ENCODE data around the gene ENOPH1. TPM values are rescaled to one million over a fixed set of nuclear protein-coding genes. Genes with fewer than 3 reads are reported as not detected.
A peak's percentile ranks its signal among the peaks of the same experiment; 100 is the strongest.

Gene ENOPH1
- total and polyA plus RNA-seq, 2 of the 13 experiments (the other 11 are each of a cell fraction or from before 2014, with no cell fraction given) = 15.5 to 64.3 TPM

DNA sequence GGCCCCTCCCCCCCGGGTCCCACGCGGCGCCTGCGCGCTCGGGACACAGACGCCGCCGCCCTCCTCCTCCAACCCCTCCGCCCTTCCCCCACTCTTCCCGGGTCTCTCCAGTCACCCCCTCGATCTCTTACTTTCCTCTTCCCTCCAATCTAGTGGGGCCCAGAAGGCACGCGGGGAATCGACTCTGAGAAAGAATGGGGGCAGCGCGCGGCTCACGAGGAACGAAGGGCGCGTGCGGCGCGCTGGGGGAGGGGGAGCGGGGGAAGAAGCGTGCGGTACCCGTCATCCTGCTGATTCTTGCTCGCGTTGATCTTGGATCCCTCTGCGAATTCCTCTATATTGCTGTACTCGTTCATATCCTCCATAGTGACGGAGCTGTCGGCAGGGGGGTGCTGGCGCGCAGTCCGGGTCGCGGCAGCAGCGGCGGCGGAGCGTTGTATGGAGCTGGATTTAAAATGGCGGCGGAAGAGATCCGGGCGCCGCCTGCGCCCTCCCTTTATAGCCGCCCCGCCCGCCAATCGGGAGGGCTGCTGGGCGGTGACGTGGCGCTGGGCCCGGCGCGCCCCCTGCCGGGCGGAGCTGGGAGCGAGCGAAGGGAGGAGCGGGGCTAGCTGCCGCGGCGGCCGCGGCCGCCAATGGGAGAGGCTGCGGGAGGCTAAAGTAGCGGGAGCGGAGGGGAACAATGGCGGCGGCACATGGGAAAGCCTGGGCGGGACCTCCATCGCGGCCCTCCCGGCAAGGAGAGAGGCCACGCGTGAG lies 1.2 kb upstream of the ENOPH1 start (continued):
- TF ChIP-seq SSRP1 (CRISPR knock-in tag; IDR thresholded peaks at IDR 0.05) = no peak
- TF ChIP-seq ZNF564 (CRISPR knock-in tag; IDR thresholded peaks at IDR 0.05) = no peak; the same call in 1 of the 2 replicates
- TF ChIP-seq RFX1 (IDR thresholded peaks at IDR 0.05) = no peak
- no peak for TF ChIP-seq GLI4 (CRISPR knock-in tag; IDR thresholded peaks at IDR 0.05; ENCODE audit: borderline replicate concordance)
- no peak for TF ChIP-seq TBX3 (IDR thresholded peaks at IDR 0.05; ENCODE audit: borderline replicate concordance)
- TF ChIP-seq, protein P1, sequence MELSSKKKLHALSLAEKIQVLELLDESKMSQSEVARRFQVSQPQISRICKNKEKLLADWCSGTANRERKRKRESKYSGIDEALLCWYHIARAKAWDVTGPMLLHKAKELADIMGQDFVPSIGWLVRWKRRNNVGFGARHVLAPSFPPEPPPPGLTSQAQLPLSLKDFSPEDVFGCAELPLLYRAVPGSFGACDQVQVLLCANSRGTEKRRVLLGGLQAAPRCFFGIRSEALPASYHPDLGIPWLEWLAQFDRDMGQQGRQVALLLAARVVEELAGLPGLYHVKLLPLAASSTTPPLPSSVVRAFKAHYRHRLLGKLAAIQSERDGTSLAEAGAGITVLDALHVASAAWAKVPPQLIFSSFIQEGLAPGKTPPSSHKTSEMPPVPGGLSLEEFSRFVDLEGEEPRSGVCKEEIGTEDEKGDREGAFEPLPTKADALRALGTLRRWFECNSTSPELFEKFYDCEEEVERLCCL (CRISPR knock-in tag; IDR thresholded peaks at IDR 0.05; ENCODE audit: borderline replicate concordance) = no peak
- 0 out of 2 replicates have a peak, but pooled peaks have one; percentile 22 for TF ChIP-seq ZNF138 (CRISPR knock-in tag; IDR thresholded peaks at IDR 0.05; ENCODE audit: low read depth)
- peak; percentile 12; the same call in 1 of the 2 replicates for TF ChIP-seq TGIF2 (CRISPR knock-in tag; IDR thresholded peaks at IDR 0.05)
- TF ChIP-seq MAZ (IDR thresholded peaks at IDR 0.05; ENCODE audit: borderline replicate concordance, low read depth, low read length) = peak; percentile 86; the same call in 1 of the 2 replicates
- TF ChIP-seq MAZ (CRISPR knock-in tag; IDR thresholded peaks at IDR 0.05; ENCODE audit: low read depth) = peak; percentile 34; the same call in 1 of the 2 replicates
- TF ChIP-seq, protein P2, sequence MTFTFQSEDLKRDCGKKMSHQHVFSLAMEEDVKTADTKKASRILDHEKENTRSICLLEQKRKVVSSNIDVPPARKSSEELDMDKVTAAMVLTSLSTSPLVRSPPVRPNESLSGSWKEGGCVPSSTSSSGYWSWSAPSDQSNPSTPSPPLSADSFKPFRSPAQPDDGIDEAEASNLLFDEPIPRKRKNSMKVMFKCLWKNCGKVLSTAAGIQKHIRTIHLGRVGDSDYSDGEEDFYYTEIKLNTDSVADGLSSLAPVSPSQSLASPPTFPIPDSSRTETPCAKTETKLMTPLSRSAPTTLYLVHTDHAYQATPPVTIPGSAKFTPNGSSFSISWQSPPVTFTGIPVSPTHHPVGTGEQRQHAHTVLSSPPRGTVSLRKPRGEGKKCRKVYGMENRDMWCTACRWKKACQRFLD (CRISPR knock-in tag; IDR thresholded peaks at IDR 0.05; ENCODE audit: borderline replicate concordance) = no peak
- no peak for TF ChIP-seq ZNF878 (CRISPR knock-in tag; IDR thresholded peaks at IDR 0.05)
- no peak for TF ChIP-seq ZSCAN25 (CRISPR knock-in tag; IDR thresholded peaks at IDR 0.05)
- TF ChIP-seq PRMT3 (CRISPR knock-in tag; IDR thresholded peaks at IDR 0.05; ENCODE audit: borderline replicate concordance, low read depth) = no peak
- TF ChIP-seq, protein P3, sequence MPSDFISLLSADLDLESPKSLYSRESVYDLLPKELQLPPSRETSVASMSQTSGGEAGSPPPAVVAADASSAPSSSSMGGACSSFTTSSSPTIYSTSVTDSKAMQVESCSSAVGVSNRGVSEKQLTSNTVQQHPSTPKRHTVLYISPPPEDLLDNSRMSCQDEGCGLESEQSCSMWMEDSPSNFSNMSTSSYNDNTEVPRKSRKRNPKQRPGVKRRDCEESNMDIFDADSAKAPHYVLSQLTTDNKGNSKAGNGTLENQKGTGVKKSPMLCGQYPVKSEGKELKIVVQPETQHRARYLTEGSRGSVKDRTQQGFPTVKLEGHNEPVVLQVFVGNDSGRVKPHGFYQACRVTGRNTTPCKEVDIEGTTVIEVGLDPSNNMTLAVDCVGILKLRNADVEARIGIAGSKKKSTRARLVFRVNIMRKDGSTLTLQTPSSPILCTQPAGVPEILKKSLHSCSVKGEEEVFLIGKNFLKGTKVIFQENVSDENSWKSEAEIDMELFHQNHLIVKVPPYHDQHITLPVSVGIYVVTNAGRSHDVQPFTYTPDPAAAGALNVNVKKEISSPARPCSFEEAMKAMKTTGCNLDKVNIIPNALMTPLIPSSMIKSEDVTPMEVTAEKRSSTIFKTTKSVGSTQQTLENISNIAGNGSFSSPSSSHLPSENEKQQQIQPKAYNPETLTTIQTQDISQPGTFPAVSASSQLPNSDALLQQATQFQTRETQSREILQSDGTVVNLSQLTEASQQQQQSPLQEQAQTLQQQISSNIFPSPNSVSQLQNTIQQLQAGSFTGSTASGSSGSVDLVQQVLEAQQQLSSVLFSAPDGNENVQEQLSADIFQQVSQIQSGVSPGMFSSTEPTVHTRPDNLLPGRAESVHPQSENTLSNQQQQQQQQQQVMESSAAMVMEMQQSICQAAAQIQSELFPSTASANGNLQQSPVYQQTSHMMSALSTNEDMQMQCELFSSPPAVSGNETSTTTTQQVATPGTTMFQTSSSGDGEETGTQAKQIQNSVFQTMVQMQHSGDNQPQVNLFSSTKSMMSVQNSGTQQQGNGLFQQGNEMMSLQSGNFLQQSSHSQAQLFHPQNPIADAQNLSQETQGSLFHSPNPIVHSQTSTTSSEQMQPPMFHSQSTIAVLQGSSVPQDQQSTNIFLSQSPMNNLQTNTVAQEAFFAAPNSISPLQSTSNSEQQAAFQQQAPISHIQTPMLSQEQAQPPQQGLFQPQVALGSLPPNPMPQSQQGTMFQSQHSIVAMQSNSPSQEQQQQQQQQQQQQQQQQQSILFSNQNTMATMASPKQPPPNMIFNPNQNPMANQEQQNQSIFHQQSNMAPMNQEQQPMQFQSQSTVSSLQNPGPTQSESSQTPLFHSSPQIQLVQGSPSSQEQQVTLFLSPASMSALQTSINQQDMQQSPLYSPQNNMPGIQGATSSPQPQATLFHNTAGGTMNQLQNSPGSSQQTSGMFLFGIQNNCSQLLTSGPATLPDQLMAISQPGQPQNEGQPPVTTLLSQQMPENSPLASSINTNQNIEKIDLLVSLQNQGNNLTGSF (CRISPR knock-in tag; IDR thresholded peaks at IDR 0.05) = no peak
- peak; percentile 77; the same call in 1 of the 2 replicates for TF ChIP-seq ZNF776 (CRISPR knock-in tag; IDR thresholded peaks at IDR 0.05)
- TF ChIP-seq ZNF30 (CRISPR knock-in tag; IDR thresholded peaks at IDR 0.05) = no peak
- TF ChIP-seq, protein P4, sequence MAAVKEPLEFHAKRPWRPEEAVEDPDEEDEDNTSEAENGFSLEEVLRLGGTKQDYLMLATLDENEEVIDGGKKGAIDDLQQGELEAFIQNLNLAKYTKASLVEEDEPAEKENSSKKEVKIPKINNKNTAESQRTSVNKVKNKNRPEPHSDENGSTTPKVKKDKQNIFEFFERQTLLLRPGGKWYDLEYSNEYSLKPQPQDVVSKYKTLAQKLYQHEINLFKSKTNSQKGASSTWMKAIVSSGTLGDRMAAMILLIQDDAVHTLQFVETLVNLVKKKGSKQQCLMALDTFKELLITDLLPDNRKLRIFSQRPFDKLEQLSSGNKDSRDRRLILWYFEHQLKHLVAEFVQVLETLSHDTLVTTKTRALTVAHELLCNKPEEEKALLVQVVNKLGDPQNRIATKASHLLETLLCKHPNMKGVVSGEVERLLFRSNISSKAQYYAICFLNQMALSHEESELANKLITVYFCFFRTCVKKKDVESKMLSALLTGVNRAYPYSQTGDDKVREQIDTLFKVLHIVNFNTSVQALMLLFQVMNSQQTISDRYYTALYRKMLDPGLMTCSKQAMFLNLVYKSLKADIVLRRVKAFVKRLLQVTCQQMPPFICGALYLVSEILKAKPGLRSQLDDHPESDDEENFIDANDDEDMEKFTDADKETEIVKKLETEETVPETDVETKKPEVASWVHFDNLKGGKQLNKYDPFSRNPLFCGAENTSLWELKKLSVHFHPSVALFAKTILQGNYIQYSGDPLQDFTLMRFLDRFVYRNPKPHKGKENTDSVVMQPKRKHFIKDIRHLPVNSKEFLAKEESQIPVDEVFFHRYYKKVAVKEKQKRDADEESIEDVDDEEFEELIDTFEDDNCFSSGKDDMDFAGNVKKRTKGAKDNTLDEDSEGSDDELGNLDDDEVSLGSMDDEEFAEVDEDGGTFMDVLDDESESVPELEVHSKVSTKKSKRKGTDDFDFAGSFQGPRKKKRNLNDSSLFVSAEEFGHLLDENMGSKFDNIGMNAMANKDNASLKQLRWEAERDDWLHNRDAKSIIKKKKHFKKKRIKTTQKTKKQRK (IDR thresholded peaks at IDR 0.05; ENCODE audit: low read length) = no peak
- TF ChIP-seq CEBPG (CRISPR knock-in tag; IDR thresholded peaks at IDR 0.05) = no peak
